GM19238 (cell line): ENCODE measurements around the gene TXNDC16.
"Not testable (repeated sequence)": the region's sequence is repeated elsewhere in the genome, so short reads cannot be mapped to it uniquely, and the experiment has no call there.

Experiments used
- DNase-seq: peaks from one replicate; pipeline ENCODE4 v3.0.0; 2011; ENCODE audit warnings: low spot score; ENCODE audit not compliant: insufficient read length

Gene TXNDC16

DNA sequence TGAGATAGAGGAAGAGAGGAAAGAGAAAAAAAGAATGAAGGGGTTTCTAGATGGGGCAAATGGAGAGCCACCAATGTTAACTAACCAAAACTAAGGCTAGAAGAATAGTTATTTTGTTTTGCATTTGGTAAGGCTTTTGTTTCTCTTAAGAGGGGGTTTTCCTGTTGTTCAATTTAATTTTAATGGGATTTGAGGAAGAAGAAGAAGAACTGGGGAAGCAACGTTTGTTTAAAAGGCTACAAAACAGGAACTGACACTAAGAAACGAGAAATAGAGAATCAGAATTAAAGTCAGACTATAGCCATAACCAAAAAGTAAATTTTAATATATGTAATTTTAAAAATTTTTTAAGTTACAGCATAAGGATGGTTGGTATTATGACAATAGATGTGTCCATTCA lies 13.7 kb downstream of the TXNDC16 start:
- no peak for DNase-seq

DNA sequence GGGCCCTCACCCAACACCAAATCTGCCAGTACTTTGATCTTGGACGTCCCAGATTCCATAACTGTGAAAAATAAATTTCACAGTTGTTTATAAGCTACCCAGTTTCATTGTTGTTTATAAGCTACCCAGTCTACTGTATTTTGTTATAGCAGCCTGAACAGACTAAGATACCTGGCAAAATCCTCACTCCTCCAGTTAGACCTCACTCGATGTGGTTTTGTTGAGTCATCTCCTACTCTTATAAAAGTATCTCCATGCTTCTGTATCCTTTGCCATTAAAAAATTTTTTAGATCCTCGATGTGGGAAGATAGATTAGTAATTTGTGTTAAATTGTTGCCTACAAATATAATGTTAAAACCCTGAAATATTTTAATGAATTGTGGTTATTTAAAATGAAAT lies 16.0 kb downstream of the TXNDC16 start:
- no peak for DNase-seq

DNA sequence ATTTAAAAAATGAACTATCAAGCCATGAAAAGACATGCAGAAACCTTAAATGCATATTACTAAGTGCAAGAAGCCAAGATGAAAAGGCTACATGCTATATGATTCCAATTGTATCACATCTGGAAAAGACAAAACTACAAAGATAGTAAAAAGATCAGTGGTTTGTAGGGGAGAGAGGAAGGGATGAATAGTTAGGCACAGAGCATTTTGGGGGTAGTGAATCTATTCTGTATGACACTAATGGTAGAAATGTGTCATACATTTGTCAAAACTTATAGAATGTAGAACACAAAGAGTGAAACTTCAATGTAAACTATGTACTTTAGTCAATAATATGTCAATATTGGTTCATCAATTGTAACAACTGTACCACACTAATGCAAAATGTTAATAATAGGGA lies 20.8 kb downstream of the TXNDC16 start:
- DNase-seq: no peak

DNA sequence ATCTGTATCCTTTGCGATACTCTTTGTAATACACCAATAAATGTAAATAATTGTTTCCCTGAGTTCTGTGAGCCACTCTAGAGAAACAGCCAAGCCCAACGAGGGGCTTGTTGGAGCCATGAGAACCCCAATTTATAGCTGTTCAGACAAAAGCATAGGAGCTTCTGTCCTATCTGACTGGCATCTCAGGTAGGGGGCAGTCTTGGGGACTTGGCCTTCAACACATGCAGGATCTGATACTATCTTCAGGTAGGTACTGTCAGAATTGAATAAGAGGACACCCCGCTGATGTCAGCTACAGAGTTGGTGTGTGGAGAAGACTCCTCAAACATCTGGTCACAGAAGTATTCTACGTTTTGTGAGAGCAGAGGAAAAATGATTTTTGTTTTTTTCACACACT lies 25.3 kb downstream of the TXNDC16 start:
- no peak for DNase-seq

DNA sequence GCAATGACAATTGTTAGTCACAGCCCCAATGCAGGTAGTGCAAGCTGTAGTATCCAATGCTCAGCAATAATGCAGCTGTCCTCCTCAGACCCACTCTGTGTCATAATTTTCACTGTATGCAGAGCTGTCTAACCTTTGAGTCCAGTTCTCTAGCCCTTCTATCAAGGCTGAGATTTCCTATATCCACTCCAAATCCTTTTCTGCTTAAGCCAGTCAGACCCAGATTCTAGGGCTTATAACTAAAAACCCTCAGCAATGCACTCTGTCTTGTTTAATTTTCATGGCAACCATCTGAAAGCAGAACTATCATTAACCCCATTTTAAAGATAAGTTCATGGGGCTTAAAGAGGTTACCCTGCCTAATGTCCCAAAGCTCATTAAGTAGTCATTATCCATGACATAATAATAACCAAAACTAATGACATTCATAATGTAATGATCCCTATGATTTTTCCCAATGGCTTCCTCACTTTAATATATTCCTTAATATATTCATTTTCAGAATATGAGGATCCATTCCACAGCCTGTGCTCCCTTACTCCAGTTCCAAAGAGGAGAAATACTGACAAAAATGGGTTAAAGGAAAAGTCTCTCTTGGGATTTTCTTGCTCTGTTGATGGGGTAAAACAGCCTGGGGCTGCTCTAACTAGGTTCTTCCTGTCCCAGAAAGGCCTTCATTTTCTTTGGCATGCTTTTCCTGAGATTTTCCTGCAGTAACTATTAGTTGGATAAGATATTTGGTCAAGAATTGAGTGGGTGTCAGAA lies 29.5 kb downstream of the TXNDC16 start:
- no peak for DNase-seq

DNA sequence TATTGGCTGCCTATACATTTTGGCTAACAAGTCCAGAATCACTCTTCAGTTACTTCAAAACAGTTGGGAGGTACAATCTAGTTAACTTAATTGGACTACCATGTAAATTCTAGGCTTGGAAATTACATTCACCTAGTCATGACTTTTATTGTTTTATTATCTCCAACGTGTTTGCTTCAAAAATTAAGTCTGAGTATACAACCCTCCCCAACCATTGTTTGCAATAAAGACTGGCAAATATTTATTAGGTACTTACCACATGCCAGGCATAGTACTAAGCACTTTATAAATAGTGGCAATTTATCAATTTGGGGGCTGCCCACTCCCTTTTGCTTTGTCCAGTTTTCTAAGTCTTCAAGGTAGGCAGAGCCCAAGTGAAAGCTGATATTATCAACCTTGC lies 30.3 kb downstream of the TXNDC16 start:
- no peak for DNase-seq

DNA sequence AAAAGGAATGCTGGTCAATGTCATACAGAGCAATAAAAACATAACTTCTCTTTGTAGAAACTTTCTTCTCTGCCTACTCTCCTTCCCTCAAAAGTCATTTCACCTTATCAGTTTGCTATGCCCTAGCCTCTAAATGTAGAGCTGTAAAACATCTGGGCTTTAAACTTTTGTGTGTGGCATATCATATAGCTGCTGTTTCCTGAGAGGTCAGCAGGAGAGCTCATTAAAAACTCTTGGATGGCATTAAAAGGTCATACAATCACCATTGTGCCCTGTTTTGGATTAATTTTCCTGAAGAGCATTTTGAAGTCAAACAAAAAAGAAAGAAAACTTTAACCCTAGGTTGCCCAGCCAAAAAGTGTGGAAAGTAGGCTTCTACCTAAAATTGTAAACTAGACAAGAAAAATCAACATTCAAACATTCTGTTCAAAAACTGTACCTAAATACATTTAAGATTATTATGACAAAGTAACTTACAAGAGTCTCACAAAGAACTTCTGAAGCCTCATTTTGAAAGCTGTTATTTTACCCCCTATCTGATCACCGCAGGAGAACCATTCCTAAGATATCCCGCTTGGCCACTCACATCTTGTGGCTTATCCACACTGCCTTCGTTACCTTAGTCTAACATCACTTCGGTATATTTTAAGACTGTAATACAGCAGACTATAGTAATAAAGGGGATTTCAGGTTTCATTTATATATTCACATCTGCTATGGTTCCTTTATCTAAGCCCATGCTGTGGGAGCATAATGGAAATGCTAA lies 38.1 kb downstream of the TXNDC16 start:
- DNase-seq: no peak

DNA sequence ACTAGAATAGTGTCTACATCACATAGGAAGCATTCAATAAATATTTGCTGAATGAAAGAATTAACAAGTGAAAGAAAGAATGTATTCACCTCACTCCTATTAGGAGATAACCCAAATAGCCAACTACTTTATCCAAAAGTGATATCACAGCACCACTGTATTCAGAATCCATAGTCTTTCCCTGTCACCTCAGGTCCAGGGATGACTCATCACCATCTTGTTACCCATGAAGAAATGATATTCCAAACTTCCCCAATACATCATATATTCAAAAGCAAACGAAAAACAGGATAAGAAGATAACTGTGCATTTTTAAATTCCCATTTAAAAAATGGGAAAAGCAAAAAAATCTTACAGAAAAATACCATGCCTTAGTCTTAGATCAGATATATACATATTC lies 39.1 kb downstream of the TXNDC16 start:
- no peak for DNase-seq

DNA sequence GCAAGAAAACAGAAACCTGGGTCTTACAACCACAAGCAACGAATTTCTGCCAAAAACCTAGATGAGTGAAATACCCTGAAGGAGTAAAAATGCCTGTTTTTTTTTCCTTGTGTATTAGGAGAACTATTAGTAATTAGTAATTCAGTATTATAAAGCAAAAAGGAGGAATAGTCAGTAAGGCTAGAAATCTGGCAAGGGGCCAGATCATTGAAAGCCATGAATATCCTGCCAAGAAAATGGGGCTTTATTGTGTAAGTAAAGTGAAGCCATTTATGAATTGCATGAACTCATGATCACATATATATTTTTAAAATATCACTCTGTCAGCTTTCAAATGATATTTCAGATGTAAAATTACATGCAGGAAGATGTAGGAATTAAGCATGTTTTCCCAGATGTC lies 57.9 kb downstream of the TXNDC16 start:
- DNase-seq: no peak

DNA sequence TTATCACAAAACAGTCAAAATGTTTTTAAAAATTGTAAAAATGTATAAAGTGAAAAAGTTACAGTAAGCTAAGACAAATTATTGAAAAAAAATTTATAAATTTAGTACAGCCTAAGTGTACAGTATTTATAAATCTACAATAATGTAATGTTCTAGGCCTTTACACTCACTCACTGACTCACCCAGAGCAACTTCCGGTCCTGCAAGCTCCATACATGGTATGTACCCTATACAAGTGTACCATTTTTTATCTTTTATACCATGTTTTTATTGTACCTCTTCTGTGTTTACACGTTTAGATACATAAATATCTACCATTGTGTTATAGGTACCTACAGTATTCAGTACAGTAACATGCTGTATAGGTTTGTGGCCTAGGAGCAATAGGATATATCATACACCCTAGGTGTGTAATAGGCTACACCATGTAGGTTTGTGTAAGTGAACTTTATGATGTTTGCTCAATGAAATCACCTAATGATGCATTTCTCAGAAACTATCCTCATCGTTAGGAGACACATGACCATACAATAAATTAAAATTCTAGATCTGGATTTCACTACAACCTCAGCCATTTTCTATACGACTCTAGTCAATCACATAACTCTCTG lies 66.8 kb downstream of the TXNDC16 start:
- no peak for DNase-seq

DNA sequence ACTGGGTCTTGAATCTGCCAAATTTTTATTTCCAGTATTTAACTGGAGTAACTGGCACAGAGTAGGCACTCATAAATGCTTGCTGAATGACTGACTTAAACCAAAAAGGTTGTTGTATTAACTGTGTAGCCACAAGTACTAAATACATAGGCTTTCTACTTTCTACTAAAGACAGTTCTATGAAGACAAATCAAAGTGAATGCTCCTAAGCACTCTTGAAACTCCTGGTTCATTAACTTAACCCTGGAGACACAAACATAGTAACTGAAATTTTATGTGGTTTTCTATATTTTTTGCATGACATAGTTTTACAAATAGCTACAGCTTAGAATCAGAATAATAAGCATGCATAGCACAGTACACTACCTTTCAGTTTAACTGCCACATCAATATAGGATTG lies 70.4 kb downstream of the TXNDC16 start:
- no peak for DNase-seq

DNA sequence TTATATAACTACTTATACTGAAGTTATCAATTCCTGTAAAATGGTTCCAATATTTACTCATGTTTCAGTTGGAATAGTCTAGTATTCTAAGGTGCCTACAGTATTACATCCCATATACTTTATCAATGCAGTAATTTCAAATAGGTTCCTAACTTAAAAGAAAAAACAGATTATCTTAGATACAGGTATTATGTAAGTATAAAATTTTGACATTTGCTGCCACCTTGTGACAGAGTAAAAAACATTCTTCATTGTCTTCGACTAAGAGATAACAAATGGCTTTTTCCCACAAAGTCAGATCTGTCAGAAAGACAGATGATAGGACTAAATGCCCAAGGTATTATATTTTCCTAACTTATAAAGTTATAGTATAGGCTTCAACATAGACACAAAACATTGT lies 78.7 kb downstream of the TXNDC16 start:
- no peak for DNase-seq

DNA sequence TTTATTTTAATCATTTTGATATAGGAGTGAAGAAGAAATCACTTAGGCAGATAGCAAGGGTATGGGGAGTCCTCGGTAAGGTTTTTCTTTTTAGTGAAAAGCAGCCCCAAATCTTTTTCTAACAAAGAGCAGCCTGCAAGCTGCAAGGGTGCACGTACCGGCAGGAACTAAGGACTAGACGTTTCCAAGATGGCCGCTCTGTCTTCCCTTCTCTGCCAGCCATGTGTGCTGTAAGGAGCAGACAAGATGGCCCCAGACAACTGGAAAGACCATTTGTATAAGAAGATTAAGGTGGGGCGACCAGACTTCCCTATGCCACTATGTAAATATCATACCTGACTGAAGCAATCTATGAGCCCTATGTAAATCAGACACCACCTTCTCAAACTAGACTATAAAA lies 79.6 kb downstream of the TXNDC16 start:
- DNase-seq: no peak

DNA sequence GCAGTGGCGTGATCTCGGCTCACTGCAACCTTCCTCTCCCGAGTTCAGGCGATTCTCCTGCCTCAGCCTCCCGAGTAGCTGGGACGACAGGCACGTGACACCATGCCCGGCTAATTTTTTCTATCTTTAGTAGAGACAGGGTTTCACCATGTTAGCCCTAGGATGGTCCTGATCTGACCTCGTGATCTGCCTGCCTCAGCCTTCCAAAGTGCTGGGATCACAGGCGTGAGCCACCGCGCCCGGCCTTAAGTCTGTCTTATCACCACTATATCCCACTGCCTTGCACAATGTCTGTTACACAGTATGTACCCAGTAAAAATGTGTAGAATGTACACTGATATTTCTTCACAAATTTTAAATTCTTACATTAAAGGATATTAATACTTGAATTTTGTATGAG lies 80.1 kb downstream of the TXNDC16 start:
- DNase-seq: not testable (repeated sequence)

DNA sequence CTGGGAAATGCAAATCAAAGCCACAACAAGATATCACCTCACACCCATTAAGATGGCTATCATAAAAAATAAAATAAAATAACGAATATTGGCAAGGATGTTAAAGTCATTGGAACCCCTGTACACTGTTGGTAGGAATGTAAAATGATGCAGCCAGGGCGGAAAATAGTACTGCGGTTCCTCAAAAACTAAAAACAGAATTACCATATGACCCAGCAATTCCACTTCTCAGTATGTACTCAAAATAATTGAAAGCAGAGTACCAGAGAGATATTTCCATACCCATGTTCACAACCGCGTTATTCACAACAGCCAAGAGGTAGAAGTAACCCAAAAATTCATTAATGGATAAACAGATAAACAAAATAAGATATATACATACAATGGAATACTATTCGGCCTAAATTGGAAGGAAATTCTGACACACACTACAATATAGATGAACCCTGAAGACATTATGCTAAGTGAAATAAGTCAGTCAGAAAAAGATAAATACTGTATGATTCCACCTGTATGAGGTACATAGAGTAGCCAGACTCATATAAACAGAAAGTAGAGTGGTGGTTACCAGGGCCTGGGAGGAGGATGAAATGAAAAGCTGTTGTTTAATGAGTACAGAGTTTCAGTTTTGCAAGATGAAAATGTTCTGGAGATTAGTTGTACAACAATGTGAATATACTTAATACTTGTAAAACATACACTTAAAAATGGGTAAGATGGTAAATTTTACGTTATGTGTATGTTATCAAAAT lies 84.6 kb downstream of the TXNDC16 start:
- DNase-seq: no peak

DNA sequence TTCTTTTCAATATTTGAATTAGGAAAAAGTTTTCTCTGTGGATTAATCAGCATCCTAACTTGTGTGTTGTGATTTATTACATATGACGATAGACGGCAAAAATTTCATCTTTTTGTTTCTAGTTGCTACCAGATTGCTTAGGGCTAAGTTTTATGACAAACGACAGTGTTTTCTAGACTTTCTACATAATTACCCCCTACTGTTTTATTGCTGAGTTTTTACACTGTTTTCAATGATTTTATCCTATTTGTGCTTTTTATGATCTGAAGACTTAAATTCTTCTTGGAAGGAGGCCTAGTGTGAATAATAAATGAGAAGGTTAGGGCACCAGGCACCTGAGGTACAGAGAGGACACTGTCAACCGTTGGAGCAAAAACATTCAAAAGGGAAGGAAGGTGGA lies 88.1 kb downstream of the TXNDC16 start:
- DNase-seq: no peak

DNA sequence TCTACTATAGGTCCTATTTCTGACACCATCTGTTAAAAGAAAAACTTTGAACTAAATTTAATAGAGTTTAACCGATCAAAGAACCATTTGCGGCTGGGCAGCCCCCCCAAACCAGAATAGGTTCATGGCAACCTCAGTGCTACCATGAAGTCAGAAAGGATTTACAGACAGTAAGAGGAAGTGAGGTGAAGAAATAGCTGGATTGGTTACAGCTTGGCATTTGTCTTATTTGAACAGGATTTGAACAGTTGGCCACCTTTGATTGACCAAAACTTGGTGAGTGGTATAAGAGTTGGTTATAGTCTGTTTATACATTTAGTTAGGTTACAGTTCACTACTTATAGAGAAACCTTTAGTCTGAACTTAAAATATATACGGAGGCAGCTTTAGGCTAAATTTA lies 88.9 kb downstream of the TXNDC16 start:
- DNase-seq: no peak

DNA sequence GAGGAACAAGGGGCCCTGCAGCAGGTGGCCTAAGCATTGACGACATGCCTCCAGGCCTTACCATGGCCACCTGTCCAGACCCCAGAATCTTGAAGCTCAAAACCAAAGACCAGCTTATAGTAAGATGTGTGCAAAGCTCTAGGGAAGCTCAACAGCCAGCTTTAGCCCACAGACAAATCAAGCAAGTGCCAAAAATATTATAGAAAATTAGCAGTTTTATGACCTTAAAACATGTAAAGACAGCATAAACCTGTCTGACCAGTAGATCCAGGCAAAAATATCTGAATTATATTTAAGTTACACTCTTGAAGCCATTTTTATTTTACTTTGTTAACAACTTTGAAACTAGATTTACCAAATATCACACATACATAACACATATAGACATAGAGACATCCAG lies 90.6 kb downstream of the TXNDC16 start:
- DNase-seq: no peak

DNA sequence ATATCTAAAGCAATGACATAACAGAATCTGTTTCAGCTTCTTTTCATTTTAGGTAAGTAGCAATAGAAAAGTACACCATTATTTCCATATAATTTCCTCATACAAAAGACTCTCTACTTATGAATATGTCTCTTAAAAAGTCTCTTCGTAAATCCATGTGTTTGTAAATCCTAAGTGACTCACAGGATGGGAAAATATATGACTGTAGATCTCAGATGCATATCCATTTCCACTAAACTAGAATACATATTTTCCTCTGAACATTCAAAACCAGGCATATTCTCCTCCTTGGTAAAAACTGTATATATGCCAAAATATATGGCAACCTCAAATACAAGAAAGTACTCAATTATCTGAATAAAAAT lies 93.6 kb downstream of the TXNDC16 start:
- no peak for DNase-seq

DNA sequence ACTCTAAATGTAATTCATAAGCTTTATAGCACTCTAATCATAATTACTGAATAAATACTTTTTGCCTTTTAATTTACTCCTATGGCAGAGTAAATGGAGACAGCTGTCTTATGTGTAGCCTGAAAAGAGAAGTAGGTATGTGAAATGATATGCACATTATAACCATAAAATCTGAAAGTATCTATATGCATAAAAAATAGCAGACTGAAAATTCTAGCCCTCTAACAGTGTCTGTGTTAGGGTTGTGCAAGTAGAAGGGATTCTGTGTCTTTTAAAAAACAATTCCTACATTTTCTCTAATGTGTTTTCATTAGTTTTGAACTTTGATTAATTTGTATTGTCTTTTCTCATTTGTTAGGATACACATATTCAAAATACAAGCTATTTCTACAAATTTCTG lies 94.9 kb downstream of the TXNDC16 start:
- no peak for DNase-seq

DNA sequence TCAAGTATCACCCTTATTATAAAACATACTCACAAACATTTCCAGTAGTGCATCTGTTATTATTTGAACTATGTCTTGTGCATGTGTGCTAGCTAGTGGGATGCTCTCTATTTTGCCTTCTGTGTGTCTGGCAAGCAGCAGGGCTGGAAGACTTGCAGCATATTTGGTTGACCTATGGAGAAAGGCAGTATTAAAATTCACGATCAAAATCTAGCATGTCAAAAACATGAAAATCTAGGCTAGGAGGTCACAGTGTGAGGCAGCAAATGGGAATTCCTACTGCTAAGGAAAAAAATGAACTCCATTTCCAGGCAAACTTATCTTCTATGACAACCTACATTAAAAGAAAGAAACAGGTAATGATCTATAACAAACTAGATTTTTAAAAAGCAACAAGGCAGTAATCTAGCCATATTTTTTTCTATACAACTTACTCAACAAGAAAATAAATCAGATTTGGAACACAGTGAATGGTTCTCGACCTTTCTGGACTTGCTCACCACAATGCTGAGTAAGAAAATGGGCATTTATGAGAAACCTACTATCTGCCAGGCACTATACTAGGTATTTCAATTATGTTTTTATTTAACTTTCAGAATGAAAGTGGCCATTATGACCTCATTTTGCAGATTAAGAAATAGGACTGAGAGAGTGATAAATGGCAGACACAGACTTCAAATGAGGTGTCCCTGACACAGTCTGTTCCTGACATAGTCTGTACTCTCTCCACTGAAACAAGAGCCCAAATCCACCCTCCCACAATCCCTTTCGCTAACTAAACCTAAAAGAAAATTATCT lies 96.8 kb downstream of the TXNDC16 start:
- no peak for DNase-seq
